Stimulated activated CD8-positive, alpha-beta memory T cell treated with anti-CD3 and anti-CD28 coated beads, Interleukin-15, amount 100 ng/mL, for 4 hours (primary cell): ENCODE data around the gene LRRC3.

Experiments
- DNase-seq, 2 donors: peaks; one replicate each; pipeline ENCODE4 v3.0.0-alpha.2; 2020; ENCODE audit warnings: low read depth in 2 of 2

The LRRC3 gene

GRCh38 chr21:44456915-44457736 lies 1.8 kb downstream of the LRRC3 start:
- DNase-seq = no peak

GRCh38 chr21:44458971-44459711 lies 3.8 kb downstream of the LRRC3 start:
- no peak for DNase-seq

GRCh38 chr21:44459712-44460440 lies 4.6 kb downstream of the LRRC3 start:
- no peak for DNase-seq

- DNase-seq = no peak
Observed at GRCh38 chr21:44460441-44460755, 5.1 kb downstream of the LRRC3 start.

- no peak for DNase-seq
Observed at GRCh38 chr21:44461005-44461404, 5.7 kb downstream of the LRRC3 start.

GRCh38 chr21:44461464-44462001 lies 6.2 kb downstream of the LRRC3 start:
- DNase-seq = no peak

- no peak for DNase-seq
Observed at GRCh38 chr21:44462086-44462833, 7.0 kb downstream of the LRRC3 start.

- DNase-seq = no peak
Observed at GRCh38 chr21:44462834-44463200, 7.5 kb downstream of the LRRC3 start.

GRCh38 chr21:44463724-44464123 lies 8.4 kb downstream of the LRRC3 start:
- DNase-seq = no peak

- no peak for DNase-seq
Observed at GRCh38 chr21:44464351-44464750, 9.0 kb downstream of the LRRC3 start.

- no peak for DNase-seq
Observed at GRCh38 chr21:44466351-44466954, 11.1 kb downstream of the LRRC3 start.

- DNase-seq = no peak
Observed at GRCh38 chr21:44466996-44467858, 11.9 kb downstream of the LRRC3 start.

- DNase-seq = no peak
Observed at GRCh38 chr21:44467859-44468195, 12.5 kb downstream of the LRRC3 start.

GRCh38 chr21:44471341-44471740 lies 16.0 kb downstream of the LRRC3 start:
- DNase-seq = no peak

GRCh38 chr21:44471996-44472395 lies 16.7 kb downstream of the LRRC3 start:
- DNase-seq = no peak

- DNase-seq = no peak
Observed at GRCh38 chr21:44473915-44474555, 18.7 kb downstream of the LRRC3 start.

- no peak for DNase-seq
Observed at GRCh38 chr21:44475266-44475845, 20.0 kb downstream of the LRRC3 start.

GRCh38 chr21:44477131-44477530 lies 21.8 kb downstream of the LRRC3 start:
- no peak for DNase-seq

GRCh38 chr21:44477712-44478111 lies 22.4 kb downstream of the LRRC3 start:
- no peak for DNase-seq
